Endothelial cell of umbilical vein (primary cell): ENCODE results near the gene XPNPEP2.

Experiments
- EZH2 ChIP-seq: IDR thresholded peaks from 2 replicates; pipeline ENCODE4 v1.6.1; 2012; ENCODE audit warnings: borderline replicate concordance, low read depth, mild to moderate bottlenecking, moderate library complexity, low read length, inconsistent platforms; ENCODE audit not compliant: severe bottlenecking
- POLR2A ChIP-seq: IDR thresholded peaks from 2 replicates; pipeline ENCODE4 v1.6.1; 2012; ENCODE audit warnings: low read depth, mild to moderate bottlenecking, control low read depth, low read length
- POLR2AphosphoS5 ChIP-seq: IDR thresholded peaks from 2 replicates; pipeline ENCODE4 v1.6.1; 2012; ENCODE audit warnings: low read depth, mild to moderate bottlenecking, control low read depth, low read length, moderate library complexity; ENCODE audit not compliant: insufficient read depth

DNA sequence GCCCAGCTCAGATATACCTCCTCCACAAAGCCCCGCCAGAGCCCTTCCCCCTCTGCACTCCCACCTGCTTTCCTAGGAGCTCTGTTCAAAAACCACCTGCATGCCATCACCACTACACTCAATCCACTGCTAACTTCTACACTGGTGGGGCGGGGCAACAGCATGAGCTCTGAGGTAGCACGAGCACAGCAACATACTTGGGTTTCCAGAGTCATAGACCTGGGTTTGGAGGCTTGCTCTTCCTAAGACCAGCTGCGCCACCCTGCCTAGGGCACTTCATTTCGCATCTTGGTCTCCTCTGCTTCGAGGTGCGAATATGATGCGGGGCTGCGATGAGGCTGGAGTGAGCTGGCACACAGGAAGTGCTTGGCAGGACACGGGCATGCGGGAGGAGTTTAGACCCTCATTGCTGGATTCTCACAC is 44.5 kb downstream of the XPNPEP2 start:
- TF ChIP-seq POLR2AphosphoS5 (no peak), POLR2A (no peak), EZH2 (no peak)
